IMR-90 (cell line): ENCODE measurements around the gene SLC25A25. TPM values are rescaled to one million over a fixed set of nuclear protein-coding genes. Genes with fewer than 3 reads are reported as not detected.

Experiments
- ATAC-seq: fragments of 200-7000 bp; cut with Tn5 transposase; 2 replicates; pipeline ENCODE4 v1.9.1; 2020; ENCODE audit warnings: low read depth, mild to moderate bottlenecking, moderate library complexity
- BruUV-seq: library from RNA; stranded (reverse); fragments of 400-500 nt; replicated peaks from 2 replicates; lab custom pipeline; 2021; lab: Mats Ljungman, UMichigan
- CTCF ChIA-PET: fragments of 300-600 bp; formaldehyde crosslinking; extraction: SDS; loops from one replicate; lab custom pipeline; 2021; ENCODE audit warnings: antibody characterized with exemption; lab: Yijun Ruan, JAX
- POLR2A ChIA-PET: fragments of 300-600 bp; sonication (Branson Sonifier 250); formaldehyde crosslinking; loops from one replicate; lab custom pipeline; 2022; ENCODE audit warnings: antibody characterized with exemption; ENCODE audit not compliant: unreplicated experiment; lab: Charles Lee
- DNase-seq: peaks from one replicate; pipeline ENCODE4 v3.0.0; 2013
- H2AFZ ChIP-seq: replicated peaks from 2 replicates; pipeline ENCODE3; 2013; ENCODE audit warnings: low read length, mild to moderate bottlenecking; ENCODE audit not compliant: poor library complexity
- H2AK5ac ChIP-seq: 2 replicates; pipeline ENCODE4 v1.6.1; 2013; ENCODE audit warnings: low read depth, low read length, inconsistent platforms
- H2AK9ac ChIP-seq: replicated peaks from 2 replicates; pipeline ENCODE3; 2013; ENCODE audit warnings: mild to moderate bottlenecking, low read depth, low read length, moderate library complexity; ENCODE audit not compliant: poor library complexity
- H2BK120ac ChIP-seq: 2 replicates; pipeline ENCODE4 v1.6.1; 2013; ENCODE audit warnings: low read depth, low read length, inconsistent platforms
- H2BK15ac ChIP-seq: 3 replicates; pipeline ENCODE4 v1.6.1; 2013; ENCODE audit warnings: low read depth, low read length, inconsistent platforms
- H2BK20ac ChIP-seq: 2 replicates; pipeline ENCODE4 v1.6.1; 2013; ENCODE audit warnings: low read depth, mild to moderate bottlenecking, inconsistent platforms, low read length, moderate library complexity
- H2BK5ac ChIP-seq: 2 replicates; pipeline ENCODE4 v1.6.1; 2013; ENCODE audit warnings: mild to moderate bottlenecking, low read depth, low read length, inconsistent platforms; ENCODE audit not compliant: poor library complexity, severe bottlenecking
- H3K14ac ChIP-seq: replicated peaks from 2 replicates; pipeline ENCODE4 v1.6.1; 2013; ENCODE audit warnings: low read depth, low read length, inconsistent platforms
- H3K18ac ChIP-seq: 2 replicates; pipeline ENCODE4 v1.6.1; 2013; ENCODE audit warnings: low read depth, low read length, control low read depth
- H3K23ac ChIP-seq: 2 replicates; pipeline ENCODE4 v1.6.1; 2013; ENCODE audit warnings: low read depth, low read length, inconsistent platforms
- H3K27ac ChIP-seq: 2 replicates; pipeline ENCODE4 v1.5.1; 2013; ENCODE audit warnings: mild to moderate bottlenecking, control low read depth, low read length; ENCODE audit not compliant: insufficient read depth
- H3K27me3 ChIP-seq: 2 replicates; pipeline ENCODE4 v1.6.1; 2013; ENCODE audit warnings: low read length; ENCODE audit not compliant: control insufficient read depth, insufficient read depth
- H3K36me3 ChIP-seq: 2 replicates; pipeline ENCODE4 v1.6.1; 2013; ENCODE audit warnings: low read length, mixed read lengths; ENCODE audit not compliant: control insufficient read depth, insufficient read depth
- H3K4ac ChIP-seq: 2 replicates; pipeline ENCODE4 v1.6.1; 2013; ENCODE audit warnings: low read depth, low read length, inconsistent platforms
- H3K4me1 ChIP-seq: 2 replicates; pipeline ENCODE4 v1.6.1; 2013; ENCODE audit warnings: low read length, mixed read lengths; ENCODE audit not compliant: control insufficient read depth, insufficient read depth
- H3K4me2 ChIP-seq: 2 replicates; pipeline ENCODE4 v1.6.1; 2013; ENCODE audit warnings: low read depth, mild to moderate bottlenecking, control low read depth, low read length, moderate library complexity
- H3K4me3 ChIP-seq: 2 replicates; pipeline ENCODE4 v1.5.1; 2013; ENCODE audit warnings: low read depth, mild to moderate bottlenecking, control low read depth, low read length, moderate library complexity; ENCODE audit not compliant: insufficient read depth
- H3K56ac ChIP-seq: 2 replicates; pipeline ENCODE4 v1.6.1; 2013; ENCODE audit warnings: low read length, inconsistent platforms; ENCODE audit not compliant: insufficient read depth; ENCODE audit errors: extremely low read depth
- H3K79me1 ChIP-seq, 2 experiments: 2 replicates each; pipeline ENCODE4 v1.6.1; 2013; ENCODE audit warnings: low read length in 2 of 2, inconsistent platforms in 1 of 2, low read depth in 1 of 2
- H3K9ac ChIP-seq: 2 replicates; pipeline ENCODE4 v1.6.1; 2013; ENCODE audit warnings: low read depth, low read length, control low read depth
- H3K9me1 ChIP-seq: 2 replicates; pipeline ENCODE4 v1.6.1; 2013; ENCODE audit warnings: low read length, inconsistent platforms; ENCODE audit not compliant: insufficient read depth
- H3K9me3 ChIP-seq: 2 replicates; pipeline ENCODE4 v1.6.1; 2013; ENCODE audit warnings: low read length; ENCODE audit not compliant: control insufficient read depth, insufficient read depth
- H4K20me1 ChIP-seq: 2 replicates; pipeline ENCODE4 v1.6.1; 2013; ENCODE audit warnings: low read length, inconsistent platforms; ENCODE audit not compliant: insufficient read depth
- H4K5ac ChIP-seq: 2 replicates; pipeline ENCODE4 v1.6.1; 2013; ENCODE audit warnings: mild to moderate bottlenecking, low read depth, low read length, control low read depth
- H4K8ac ChIP-seq, 2 experiments: 2 replicates each; pipeline ENCODE4 v1.6.1; 2013; ENCODE audit warnings: low read depth in 2 of 2, low read length in 2 of 2, control low read depth in 1 of 2, inconsistent platforms in 1 of 2
- H4K91ac ChIP-seq: 2 replicates; pipeline ENCODE4 v1.6.1; 2013; ENCODE audit warnings: low read depth, low read length, inconsistent platforms; ENCODE audit not compliant: insufficient read depth
- BHLHE40 ChIP-seq: fragments of 150-350 bp; IDR thresholded peaks from 2 replicates; pipeline ENCODE4 v1.6.1; 2016; ENCODE audit warnings: mild to moderate bottlenecking, low read depth, low read length
- CEBPB ChIP-seq: IDR thresholded peaks from 2 replicates; pipeline ENCODE4 v1.6.1; 2012; ENCODE audit warnings: low read depth, low read length, improper control_type of control experiment
- CHD1 ChIP-seq: IDR thresholded peaks from 2 replicates; pipeline ENCODE4 v1.6.1; 2012; ENCODE audit warnings: low read depth, low read length, improper control_type of control experiment
- ELK1 ChIP-seq: fragments of 150-350 bp; IDR thresholded peaks from 2 replicates; pipeline ENCODE4 v1.6.1; 2016; ENCODE audit warnings: low read depth, mild to moderate bottlenecking, low read length, moderate library complexity, borderline replicate concordance
- FOS ChIP-seq: fragments of 150-350 bp; IDR thresholded peaks from 2 replicates; pipeline ENCODE4 v1.6.1; 2016; ENCODE audit warnings: low read depth, low read length
- MAFK ChIP-seq: IDR thresholded peaks from 2 replicates; pipeline ENCODE4 v1.6.1; 2012; ENCODE audit warnings: low read depth, low read length, improper control_type of control experiment
- MXI1 ChIP-seq: IDR thresholded peaks from 2 replicates; pipeline ENCODE4 v1.6.1; 2012; ENCODE audit warnings: low read depth, mild to moderate bottlenecking, low read length, moderate library complexity, borderline replicate concordance
- POLR2A ChIP-seq: IDR thresholded peaks from 2 replicates; pipeline ENCODE4 v1.6.1; 2012; ENCODE audit warnings: mild to moderate bottlenecking, low read depth, low read length
- RCOR1 ChIP-seq: IDR thresholded peaks from 2 replicates; pipeline ENCODE4 v1.6.1; 2012; ENCODE audit warnings: mild to moderate bottlenecking, low read length, improper control_type of control experiment; ENCODE audit not compliant: insufficient replicate concordance
- RFX5 ChIP-seq: IDR thresholded peaks from 2 replicates; pipeline ENCODE4 v1.8.0; 2012; ENCODE audit warnings: low read depth, mild to moderate bottlenecking, low read length, moderate library complexity
- SMC3 ChIP-seq: fragments of 150-350 bp; IDR thresholded peaks from 2 replicates; pipeline ENCODE4 v1.6.1; 2016; ENCODE audit warnings: low read depth, mild to moderate bottlenecking, antibody characterized with exemption, low read length, moderate library complexity
- WGBS, 2 experiments: methylation state at CpG; one replicate each; pipeline versions ENCODE4 v1.1.5 to v1.1.7; 2013; ENCODE audit warnings: missing lambda C conversion rate in 2 of 2; ENCODE audit not compliant: insufficient read length in 1 of 2; ENCODE audit errors: extremely low coverage in 2 of 2; 5-methylcytosine and 5-hydroxymethylcytosine counted together
- dilution Hi-C: fragments of 300-500 bp; cut with HindIII; formaldehyde crosslinking; loops from one replicate; pipeline ENCODE4 v1.14.3; 2018; ENCODE audit warnings: low sequenced_read_pairs; ENCODE audit not compliant: unreplicated experiment
- in situ Hi-C: fragments of 300-500 bp; cut with MboI; formaldehyde crosslinking; loops from 3 replicates; pipeline ENCODE4 v1.14.3; 2019; ENCODE audit warnings: low sequenced_read_pairs, inconsistent platforms, mixed read lengths
- intact Hi-C: fragments of 100-400 bp; cut with micrococcal nuclease; formaldehyde crosslinking; loops from 2 replicates; pipeline ENCODE4 v1.10.0; 2022
- polyA plus RNA-seq, 3 experiments: library from polyadenylated mRNA; depleted of rRNA; stranded (reverse); fragments of >200 nt; gene quantifications; 2 replicates each; pipeline ENCODE4 v1.2.3, GENCODE V29; 2012; ENCODE audit warnings: low replicate concordance in 1 of 3
- total RNA-seq: library from RNA; depleted of rRNA; stranded (reverse); fragments of >200 nt; gene quantifications from 2 replicates; pipeline ENCODE4 v1.2.3, GENCODE V29; 2012

The SLC25A25 gene
- total and polyA plus RNA-seq, 2 of the 4 experiments (the other 2 are of a cell fraction) = 14.0 to 17.9 TPM

DNA sequence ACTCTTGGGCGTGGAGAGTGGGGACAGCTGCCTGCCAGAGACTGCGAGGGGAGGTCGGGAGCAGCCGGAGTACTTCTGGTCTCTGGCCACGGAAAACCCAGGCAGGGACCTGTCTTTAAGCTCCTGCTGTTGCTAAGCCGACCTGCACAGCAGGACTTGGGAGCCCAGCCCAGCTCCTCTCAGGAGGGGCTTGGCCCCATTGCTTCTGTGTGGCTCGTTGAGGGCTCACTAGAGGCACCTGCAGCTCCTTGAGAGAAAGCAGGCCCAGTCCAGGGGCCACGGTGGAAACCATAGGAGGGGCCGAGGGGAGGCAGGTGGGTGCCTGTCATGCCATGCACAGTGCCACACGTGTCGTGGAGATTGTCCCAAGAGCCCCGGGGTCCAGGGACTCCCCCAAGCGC is 77.9 kb downstream of the SLC25A25 start:
- in situ Hi-C loops (no loop called here), dilution Hi-C loops (no loop called here), intact Hi-C loops (no loop called here)
- H3K4ac ChIP-seq = no peak overlapping the region
- H2AK5ac ChIP-seq = no peak overlapping the region
- 0 out of 2 replicates have a peak, but pooled peaks cover 2% of the 10 kb centered on the region for H3K9me1 ChIP-seq
- no peak overlapping the region for H4K91ac ChIP-seq
- H3K27ac ChIP-seq = no peak overlapping the region
- no peaks in the 10 kb centered on the region; the same call in 1 of the 2 replicates for H4K20me1 ChIP-seq
- H3K4me2 ChIP-seq = no peak overlapping the region
- CTCF ChIA-PET = no interaction called here
- H2BK15ac ChIP-seq = no peak overlapping the region
- no peak overlapping the region for H3K23ac ChIP-seq
- WGBS, 2 experiments = 59% methylated on average over 6 of the region's 13 CpGs; no CpG with 5 or more reads in 1 of the 2 experiments
- H4K5ac ChIP-seq = no peak overlapping the region
- DNase-seq = no peak
- no peak overlapping the region for H4K8ac ChIP-seq
- no peak for TF ChIP-seq MAFK
- TF ChIP-seq SMC3 = no peak
- TF ChIP-seq RFX5 = no peak
- no peak for TF ChIP-seq BHLHE40
- no peak for TF ChIP-seq FOS
- TF ChIP-seq CEBPB = no peak
- no peak for TF ChIP-seq CHD1
- no peak for TF ChIP-seq ELK1
- no peak for TF ChIP-seq RCOR1
- TF ChIP-seq POLR2A = no peak
- TF ChIP-seq MXI1 = no peak
- H3K9ac ChIP-seq = no peak overlapping the region
- H3K36me3 ChIP-seq = no peaks in the 10 kb centered on the region
- no peak overlapping the region for H2BK20ac ChIP-seq
- H3K27me3 ChIP-seq = peaks cover 8% of the 10 kb centered on the region; the same call in 1 of the 2 replicates
- no TSS peak for BruUV-seq
- no peak overlapping the region for H2BK120ac ChIP-seq
- no peaks in the 10 kb centered on the region for H3K4me1 ChIP-seq
- H2AK9ac ChIP-seq = no peak overlapping the region
- no peak overlapping the region for H2BK5ac ChIP-seq
- H3K9me3 ChIP-seq = no peaks in the 10 kb centered on the region
- H3K4me3 ChIP-seq = no peak overlapping the region
- H3K56ac ChIP-seq = no peak overlapping the region
- no peak overlapping the region for H3K18ac ChIP-seq
- ATAC-seq = no peak
- no peak overlapping the region for H2AFZ ChIP-seq
- H3K79me1 ChIP-seq = no peaks in the 10 kb centered on the region
- POLR2A ChIA-PET = no interaction called here
- H3K14ac ChIP-seq = no peak overlapping the region
